Vagina (tissue), 2 donors: ENCODE data around the gene BCR. TPM values are rescaled to one million over a fixed set of nuclear protein-coding genes. Genes with fewer than 3 reads are reported as not detected.

Experiments
- DNase-seq, 2 donors: peaks; one replicate each; pipeline ENCODE4 v3.0.0-alpha.2; 2017; ENCODE audit errors: extremely low spot score in 2 of 2
- H3K27ac ChIP-seq: fragments of 200-600 bp; sonication (generic); one replicate; pipeline ENCODE4 v1.5.1; 2019
- H3K27me3 ChIP-seq: fragments of 200-600 bp; sonication (generic); one replicate; pipeline ENCODE4 v1.5.1; 2019
- H3K36me3 ChIP-seq, 2 donors: fragments of 200-600 bp; sonication (generic); one replicate each; pipeline ENCODE4 v1.5.1; 2017 to 2019
- H3K4me1 ChIP-seq: fragments of 200-600 bp; sonication (generic); one replicate; pipeline ENCODE4 v1.5.1; 2019
- H3K4me3 ChIP-seq, 2 donors: fragments of 200-600 bp; sonication (generic); 1 replicate in 1 of 2; 2 replicates in 1 of 2; pipeline ENCODE4 v1.5.1; 2016 to 2019
- H3K9me3 ChIP-seq: fragments of 200-600 bp; sonication (generic); one replicate; pipeline ENCODE4 v1.5.1; 2019
- POLR2A ChIP-seq, 2 donors: fragments of 450-650 bp; IDR thresholded peaks; one replicate each; pipeline ENCODE4 v1.6.1; 2017; ENCODE audit warnings: antibody characterized with exemption in 2 of 2, mild to moderate bottlenecking in 2 of 2, moderate library complexity in 2 of 2
- POLR2AphosphoS5 ChIP-seq, 2 donors: sonication (generic); formaldehyde crosslinking; IDR thresholded peaks; one replicate each; pipeline ENCODE4 v1.9.0; 2017; ENCODE audit warnings: antibody characterized with exemption in 2 of 2, mild to moderate bottlenecking in 2 of 2, low read depth in 1 of 2; ENCODE audit not compliant: insufficient read depth in 1 of 2
- intact Hi-C: fragments of 100-400 bp; cut with DNase I; formaldehyde crosslinking; loops from one replicate; pipeline ENCODE4 v1.15.1; 2023
- total RNA-seq: library from RNA; depleted of rRNA; stranded (reverse); fragments of >200 nt; gene quantifications from one replicate; pipeline ENCODE4 v1.2.3, GENCODE V29; 2016
- TF ChIP-seq, protein P1 (sequence below), 3 experiments: fragments of 450-650 bp in 2 of 3; fragments of 200-600 bp in 1 of 3; sonication (generic) in 1 of 3; IDR thresholded peaks; one replicate each; pipeline ENCODE4 v1.5.1; 2017 to 2019; ENCODE audit warnings: antibody characterized with exemption in 3 of 3, mild to moderate bottlenecking in 2 of 3, moderate library complexity in 2 of 3

Gene BCR
- total RNA-seq, 1 donor from 2014 or later, result 52.5 TPM

DNA sequence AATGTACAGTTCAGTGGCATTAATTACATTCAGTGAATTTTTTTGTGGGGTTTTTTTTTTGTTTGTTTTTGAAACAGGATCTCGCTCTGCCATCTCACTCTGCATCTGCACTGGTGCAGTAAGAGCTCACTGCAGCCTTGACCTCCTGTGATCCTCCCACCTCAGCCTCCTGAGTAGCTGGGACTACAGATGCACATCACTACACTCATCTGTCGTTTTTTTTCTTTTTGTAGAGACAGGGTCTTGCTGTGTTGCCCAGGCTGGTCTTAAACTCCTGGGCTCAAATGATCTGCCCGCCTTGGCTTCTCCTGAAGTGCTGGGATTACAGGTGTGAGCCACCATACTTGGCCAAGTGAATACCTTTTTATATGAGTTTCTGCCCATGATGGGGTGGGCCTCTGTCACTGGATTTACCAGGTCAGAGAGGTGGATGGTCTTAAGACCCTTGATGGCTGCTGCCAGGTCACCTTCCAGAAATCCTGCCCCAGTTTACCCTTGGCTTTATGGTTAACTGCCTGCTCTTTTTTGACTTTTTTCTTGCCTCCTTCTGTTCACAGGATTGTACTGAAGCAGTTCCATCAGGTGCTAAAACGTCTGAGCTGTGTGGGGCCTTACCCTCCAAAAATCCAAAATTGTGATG, 22.6 kb downstream of the BCR start:
- intact Hi-C loops, result no loop called here
- Histone ChIP-seq H3K27me3 (no peaks in the 10 kb centered on the region), H3K9me3 (no peaks in the 10 kb centered on the region), H3K36me3 (no peaks in the 10 kb centered on the region), H3K27ac (no peak overlapping the region), H3K4me3 (no peak overlapping the region), H3K4me1 (peaks cover 20% of the 10 kb centered on the region)
- TF ChIP-seq POLR2AphosphoS5 (IDR thresholded peaks at IDR 0.05; ENCODE audit: insufficient read depth in 1 of 2, low read depth in 1 of 2), result no peak
- TF ChIP-seq, protein P1, sequence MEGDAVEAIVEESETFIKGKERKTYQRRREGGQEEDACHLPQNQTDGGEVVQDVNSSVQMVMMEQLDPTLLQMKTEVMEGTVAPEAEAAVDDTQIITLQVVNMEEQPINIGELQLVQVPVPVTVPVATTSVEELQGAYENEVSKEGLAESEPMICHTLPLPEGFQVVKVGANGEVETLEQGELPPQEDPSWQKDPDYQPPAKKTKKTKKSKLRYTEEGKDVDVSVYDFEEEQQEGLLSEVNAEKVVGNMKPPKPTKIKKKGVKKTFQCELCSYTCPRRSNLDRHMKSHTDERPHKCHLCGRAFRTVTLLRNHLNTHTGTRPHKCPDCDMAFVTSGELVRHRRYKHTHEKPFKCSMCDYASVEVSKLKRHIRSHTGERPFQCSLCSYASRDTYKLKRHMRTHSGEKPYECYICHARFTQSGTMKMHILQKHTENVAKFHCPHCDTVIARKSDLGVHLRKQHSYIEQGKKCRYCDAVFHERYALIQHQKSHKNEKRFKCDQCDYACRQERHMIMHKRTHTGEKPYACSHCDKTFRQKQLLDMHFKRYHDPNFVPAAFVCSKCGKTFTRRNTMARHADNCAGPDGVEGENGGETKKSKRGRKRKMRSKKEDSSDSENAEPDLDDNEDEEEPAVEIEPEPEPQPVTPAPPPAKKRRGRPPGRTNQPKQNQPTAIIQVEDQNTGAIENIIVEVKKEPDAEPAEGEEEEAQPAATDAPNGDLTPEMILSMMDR (IDR thresholded peaks at IDR 0.05), result no peak
- no peak for TF ChIP-seq POLR2A (IDR thresholded peaks at IDR 0.05)
- no peak for DNase-seq

DNA sequence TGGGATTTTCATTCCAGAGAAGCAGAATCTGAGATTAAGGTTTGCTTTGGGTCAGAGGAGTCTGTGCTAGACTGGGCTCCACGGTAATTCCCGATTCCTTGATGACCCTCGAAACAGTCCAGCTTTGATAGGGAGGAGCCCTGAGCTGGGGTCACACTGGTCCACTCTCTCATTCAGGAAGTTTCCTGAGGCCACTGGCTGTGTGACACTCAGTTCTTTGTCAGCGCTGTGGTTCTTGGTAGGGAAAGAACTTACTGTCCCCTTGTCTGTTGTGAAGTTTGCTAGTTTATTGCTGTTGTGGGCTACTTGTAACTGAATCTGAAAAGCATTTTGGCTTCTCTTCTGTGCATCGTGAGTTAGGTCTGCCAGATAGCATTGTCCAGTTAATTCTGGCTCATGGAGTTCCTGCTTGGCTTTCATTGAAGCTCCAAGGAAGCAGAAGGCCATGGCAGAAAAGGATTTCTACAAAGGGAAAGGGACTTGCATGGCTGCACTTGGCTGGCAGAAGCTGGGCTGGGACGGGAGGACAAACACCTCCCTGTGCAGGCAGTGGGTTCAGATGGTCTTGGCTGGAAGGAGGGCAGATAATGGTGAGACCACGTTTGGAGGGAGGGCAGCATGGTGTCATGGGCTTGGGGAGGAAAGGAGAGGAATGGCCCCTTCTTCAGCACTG, 23.3 kb downstream of the BCR start:
- Histone ChIP-seq H3K4me1 (peaks cover 20% of the 10 kb centered on the region), H3K9me3 (no peaks in the 10 kb centered on the region), H3K36me3 (no peaks in the 10 kb centered on the region), H3K27ac (no peak overlapping the region), H3K4me3 (no peak overlapping the region), H3K27me3 (no peaks in the 10 kb centered on the region)
- no peak for DNase-seq
- TF ChIP-seq POLR2A (IDR thresholded peaks at IDR 0.05), result no peak
- TF ChIP-seq POLR2AphosphoS5 (IDR thresholded peaks at IDR 0.05; ENCODE audit: insufficient read depth in 1 of 2, low read depth in 1 of 2), result no peak
- TF ChIP-seq, protein P1 (IDR thresholded peaks at IDR 0.05), result no peak
- intact Hi-C loops, result no loop called here

DNA sequence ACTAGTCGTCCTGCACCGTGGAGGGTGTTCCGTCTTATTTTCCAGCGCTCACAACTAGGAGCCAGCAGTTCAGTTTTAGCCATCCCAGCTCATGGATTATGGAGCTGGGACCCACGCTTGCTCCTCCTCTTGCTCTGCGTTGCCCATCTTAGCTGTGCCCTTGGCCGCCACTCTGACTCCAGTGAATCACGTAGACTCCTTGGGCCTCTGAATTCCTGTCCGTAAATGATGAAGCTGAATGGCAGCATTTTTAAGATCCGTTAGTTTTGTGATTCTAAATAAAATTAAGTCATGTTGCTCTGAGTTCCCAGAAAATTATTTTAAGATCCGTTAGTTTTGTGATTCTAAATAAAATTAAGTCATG, 23.8 kb downstream of the BCR start:
- H3K27me3 ChIP-seq, result no peaks in the 10 kb centered on the region
- no peak overlapping the region for H3K27ac ChIP-seq
- no peaks in the 10 kb centered on the region for H3K9me3 ChIP-seq
- intact Hi-C loops, result no loop called here
- peaks cover 20% of the 10 kb centered on the region for H3K4me1 ChIP-seq
- no peaks in the 10 kb centered on the region for H3K36me3 ChIP-seq
- no peak for DNase-seq
- no peak overlapping the region for H3K4me3 ChIP-seq
- TF ChIP-seq POLR2A (IDR thresholded peaks at IDR 0.05) (no peak), POLR2AphosphoS5 (IDR thresholded peaks at IDR 0.05; ENCODE audit: insufficient read depth in 1 of 2, low read depth in 1 of 2) (no peak)
- TF ChIP-seq, protein P1 (IDR thresholded peaks at IDR 0.05), result no peak

GRCh38 chr22:23204541-23205157, 24.3 kb downstream of the BCR start:
- DNase-seq, result no peak
- Histone ChIP-seq H3K27me3 (no peaks in the 10 kb centered on the region), H3K9me3 (no peaks in the 10 kb centered on the region), H3K27ac (no peak overlapping the region), H3K36me3 (no peaks in the 10 kb centered on the region), H3K4me3 (no peak overlapping the region), H3K4me1 (peaks cover 20% of the 10 kb centered on the region)
- intact Hi-C loops, result no loop called here
- TF ChIP-seq POLR2A (IDR thresholded peaks at IDR 0.05) (no peak), POLR2AphosphoS5 (IDR thresholded peaks at IDR 0.05; ENCODE audit: insufficient read depth in 1 of 2, low read depth in 1 of 2) (no peak)
- TF ChIP-seq, protein P1 (IDR thresholded peaks at IDR 0.05), result no peak
